ENCODE measurements around the gene CWH43.
"Not testable (repeated sequence)": the region's sequence is repeated elsewhere in the genome, so short reads cannot be mapped to it uniquely, and the experiment has no call there.

The CWH43 gene

DNA sequence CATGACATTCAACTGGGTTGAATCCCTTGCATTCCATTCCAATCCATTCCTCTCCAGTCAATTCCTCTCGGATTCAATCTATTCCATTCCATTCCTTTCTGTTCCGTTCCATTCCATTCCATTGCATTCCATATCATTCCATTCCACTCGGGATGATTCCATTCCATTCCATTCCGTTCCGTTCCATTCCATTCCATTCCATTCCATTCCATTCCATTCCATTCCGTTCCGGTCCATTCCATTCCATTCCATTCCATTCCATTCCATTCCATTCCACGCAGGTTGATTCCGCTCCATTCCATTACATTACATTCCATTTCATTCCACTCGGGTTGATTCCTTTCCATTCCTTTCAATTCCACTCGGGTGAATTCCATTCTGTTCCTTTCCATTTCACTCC lies 111.4 kb downstream of the CWH43 start:
- not testable (repeated sequence) for DNase-seq (ENCODE audit: low read depth)

DNA sequence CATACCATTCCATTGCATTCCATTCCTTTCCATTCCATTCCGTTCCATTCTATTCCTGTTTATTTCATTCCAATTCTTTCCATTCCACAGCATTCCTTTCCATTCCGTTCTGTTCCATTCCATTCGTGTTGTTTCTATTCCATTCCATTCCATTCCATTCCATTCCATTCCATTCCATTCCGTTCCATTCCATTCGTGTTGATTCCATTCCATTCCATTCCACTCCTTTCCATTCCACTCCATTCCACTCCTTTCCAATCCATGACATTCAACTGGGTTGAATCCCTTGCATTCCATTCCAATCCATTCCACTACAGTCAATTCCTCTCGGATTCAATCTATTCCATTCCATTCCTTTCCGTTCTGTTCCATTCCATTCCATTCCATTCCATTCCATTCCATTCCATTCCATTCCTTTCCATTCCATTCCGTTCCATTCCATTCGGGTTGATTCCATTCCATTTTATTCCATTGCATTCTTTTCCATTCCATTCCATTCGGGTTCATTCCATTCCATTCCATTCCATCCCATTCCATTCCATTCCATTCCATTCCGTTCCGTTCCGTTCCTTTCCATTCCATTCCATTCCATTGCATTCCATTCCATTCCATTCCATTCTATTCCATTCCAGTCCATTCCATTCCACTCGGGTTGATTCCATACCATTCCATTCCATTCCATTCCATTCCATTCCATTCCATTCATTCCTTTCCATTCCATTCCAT lies 112.1 kb downstream of the CWH43 start:
- DNase-seq (ENCODE audit: low read depth): not testable (repeated sequence)

DNA sequence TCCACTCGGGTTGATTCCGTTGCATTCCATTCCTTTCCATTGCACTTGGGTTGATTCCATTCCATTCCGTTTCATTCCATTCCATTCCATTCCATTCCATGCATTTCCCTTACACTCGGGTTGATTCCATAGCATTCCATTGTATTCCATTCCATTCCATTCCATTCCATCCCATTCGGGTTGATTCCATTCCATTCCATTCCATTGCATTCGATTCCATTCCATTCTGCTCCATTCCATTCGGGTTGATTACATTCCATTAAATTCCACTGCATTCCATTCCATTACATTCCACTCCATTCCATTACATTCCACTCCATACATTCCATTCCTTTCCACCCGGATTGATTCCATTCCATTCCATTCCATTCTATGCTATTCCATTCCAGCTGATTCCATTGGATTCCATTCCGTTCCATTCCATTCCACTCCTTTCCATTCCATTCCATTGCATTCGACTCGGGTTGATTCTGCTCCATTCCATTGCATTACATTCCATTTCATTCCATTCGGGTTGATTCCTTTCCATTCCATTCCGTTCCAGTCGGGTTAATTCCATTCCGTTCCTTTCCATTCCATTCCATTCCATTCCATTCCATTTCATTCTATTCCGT lies 113.9 kb downstream of the CWH43 start:
- DNase-seq (ENCODE audit: low read depth): not testable (repeated sequence)

DNA sequence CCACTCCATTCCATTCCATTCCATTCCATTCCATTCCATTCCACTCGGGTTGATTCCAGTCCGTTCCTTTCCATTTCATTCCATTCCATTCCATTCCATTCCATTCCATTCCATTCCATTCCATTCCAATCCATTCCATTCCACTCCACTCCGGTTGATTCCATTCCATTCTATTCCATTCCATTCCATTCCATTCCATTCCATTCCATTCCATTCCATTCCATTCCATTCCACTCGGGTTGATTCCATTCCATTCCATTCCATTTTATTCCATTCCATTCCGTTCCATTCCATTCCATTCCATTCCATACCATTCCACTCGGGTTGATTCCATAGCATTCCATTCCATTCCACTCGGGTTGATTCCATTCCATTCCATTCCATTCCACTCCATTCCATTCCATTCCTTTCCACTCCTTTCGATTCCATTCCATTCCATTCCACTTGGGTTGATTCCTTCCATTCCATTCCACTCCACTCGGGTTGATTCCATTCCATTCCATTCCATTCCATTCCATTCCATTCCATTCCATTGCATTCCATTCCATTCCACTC lies 116.3 kb downstream of the CWH43 start:
- not testable (repeated sequence) for DNase-seq (ENCODE audit: low read depth)

DNA sequence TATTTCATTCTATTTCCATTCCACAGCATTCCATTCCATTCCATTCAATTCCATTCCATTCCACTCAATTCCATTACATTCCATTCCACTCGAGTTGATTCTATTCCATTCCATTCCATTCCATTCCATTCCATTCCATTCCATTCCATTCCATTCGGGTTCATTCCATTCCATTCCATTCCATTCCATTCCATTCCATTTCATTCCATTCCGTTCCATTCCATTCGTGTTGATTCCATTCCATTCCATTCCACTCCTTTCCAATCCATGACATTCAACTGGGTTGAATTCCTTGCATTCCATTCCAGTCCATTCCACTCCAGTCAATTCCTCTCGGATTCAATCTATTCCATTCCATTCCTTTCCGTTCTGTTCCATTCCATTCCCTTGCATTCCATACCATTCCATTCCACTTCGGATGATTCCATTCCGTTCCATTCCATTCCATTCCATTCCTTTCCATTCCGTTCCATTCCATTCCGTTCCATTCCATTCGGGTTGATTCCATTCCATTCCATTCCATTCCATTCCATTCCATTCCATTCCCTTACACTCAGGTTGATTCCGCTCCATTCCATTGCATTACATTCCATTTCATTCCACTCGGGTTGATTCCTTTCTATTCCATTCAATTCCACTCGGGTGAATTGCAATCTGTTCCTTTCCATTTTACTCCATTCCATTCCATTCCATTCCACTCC lies 117.5 kb downstream of the CWH43 start:
- not testable (repeated sequence) for DNase-seq (ENCODE audit: low read depth)

DNA sequence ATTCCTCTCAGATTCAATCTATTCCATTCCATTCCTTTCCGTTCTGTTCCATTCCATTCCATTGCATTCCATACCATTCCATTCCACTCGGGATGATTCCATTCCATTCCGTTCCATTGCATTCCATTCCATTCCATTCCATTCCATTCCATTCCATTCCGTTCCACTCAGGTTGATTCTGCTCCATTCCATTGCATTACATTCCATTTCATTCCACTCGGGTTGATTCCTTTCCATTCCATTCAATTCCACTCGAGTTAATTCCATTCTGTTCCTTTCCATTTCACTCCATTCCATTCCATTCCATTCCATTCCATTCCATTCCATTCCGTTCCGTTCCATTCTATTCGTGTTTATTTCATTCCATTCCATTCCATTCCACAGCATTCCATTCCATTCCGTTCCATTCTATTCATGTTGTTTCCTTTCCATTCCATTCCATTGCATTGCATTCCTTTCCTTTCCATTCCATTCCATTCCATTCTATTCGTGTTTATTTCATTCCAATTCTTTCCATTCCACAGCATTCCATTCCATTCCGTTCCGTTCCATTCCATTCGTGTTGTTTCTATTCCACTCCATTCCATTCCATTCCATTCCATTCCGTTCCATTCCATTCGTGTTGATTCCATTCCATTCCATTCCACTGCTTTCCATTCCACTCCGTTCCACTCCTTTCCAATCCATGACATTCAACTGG lies 118.3 kb downstream of the CWH43 start:
- DNase-seq (ENCODE audit: low read depth): not testable (repeated sequence)

DNA sequence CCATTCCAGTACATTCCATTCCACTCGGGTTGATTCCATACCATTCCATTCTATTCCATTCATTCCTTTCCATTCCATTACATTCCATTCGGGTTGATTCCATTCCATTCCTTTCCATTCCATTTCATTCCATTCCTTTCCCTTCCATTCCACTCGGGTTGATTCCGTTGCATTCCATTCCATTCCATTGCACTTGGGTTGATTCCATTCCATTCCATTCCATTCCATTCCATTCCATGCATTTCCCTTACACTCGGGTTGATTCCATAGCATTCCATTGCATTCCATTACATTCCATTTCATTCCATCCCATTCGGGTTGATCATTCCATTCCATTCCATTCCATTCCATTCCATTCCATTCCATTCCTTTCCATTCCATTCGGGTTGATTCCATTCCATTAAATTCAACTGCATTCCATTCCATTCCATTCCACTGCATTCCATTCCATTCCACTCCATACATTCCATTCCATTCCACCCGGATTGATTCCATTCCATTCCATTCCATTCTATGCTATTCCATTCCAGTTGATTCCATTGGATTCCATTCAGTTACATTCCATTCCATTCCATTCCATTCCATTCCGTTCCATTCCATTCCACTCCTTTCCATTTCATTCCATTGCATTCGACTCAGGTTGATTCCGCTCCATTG lies 119.3 kb downstream of the CWH43 start:
- DNase-seq (ENCODE audit: low read depth): not testable (repeated sequence)

DNA sequence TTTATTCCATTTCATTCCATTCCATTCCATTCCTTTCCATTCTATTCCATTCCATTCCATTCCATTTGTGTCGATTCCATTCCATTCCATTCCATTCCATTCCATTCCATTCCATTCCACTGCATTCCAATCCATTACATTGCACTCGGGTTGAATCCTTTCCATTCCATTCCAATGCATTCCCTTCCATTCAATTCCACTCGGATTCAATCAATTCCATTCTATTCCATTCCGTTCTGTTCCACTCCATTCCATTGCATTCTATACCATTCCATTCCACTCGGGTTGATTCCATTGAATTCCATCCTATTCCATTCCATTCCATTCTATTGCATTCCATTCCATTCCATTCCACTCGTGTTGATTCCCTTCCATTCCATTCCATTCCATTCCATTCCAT lies 121.2 kb downstream of the CWH43 start:
- DNase-seq (ENCODE audit: low read depth): not testable (repeated sequence)

DNA sequence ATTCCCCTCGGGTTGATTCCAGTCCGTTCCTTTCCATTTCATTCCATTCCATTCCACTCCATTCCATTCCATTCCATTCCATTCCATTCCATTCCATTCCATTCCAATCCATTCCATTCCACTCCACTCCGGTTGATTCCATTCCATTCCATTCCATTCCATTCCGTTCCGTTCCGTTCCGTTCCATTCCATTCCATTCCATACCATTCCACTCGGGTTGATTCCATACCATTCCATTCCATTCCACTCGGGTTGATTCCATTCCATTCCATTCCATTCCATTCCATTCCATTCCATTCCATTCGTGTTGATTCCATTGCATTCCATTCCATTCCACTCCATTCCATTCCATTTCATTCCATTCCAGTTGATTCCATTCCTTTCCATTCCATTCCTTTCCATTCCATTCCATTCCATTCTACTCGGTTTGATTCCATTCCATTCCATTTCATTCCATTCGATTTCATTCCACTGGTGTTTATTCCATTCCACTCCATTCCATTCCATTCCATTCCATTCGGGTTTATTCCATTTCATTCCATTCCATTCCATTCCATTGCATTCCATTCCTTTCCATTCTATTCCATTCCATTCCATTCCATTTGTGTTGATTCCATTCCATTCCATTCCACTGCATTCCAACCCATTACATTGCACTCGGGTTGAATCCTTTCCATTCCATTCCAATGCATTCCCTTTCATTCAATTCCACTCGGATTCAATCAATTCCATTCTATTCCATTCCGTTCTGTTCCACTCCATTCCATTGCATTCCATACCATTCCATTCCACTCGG lies 122.3 kb downstream of the CWH43 start:
- DNase-seq (ENCODE audit: low read depth): not testable (repeated sequence)

DNA sequence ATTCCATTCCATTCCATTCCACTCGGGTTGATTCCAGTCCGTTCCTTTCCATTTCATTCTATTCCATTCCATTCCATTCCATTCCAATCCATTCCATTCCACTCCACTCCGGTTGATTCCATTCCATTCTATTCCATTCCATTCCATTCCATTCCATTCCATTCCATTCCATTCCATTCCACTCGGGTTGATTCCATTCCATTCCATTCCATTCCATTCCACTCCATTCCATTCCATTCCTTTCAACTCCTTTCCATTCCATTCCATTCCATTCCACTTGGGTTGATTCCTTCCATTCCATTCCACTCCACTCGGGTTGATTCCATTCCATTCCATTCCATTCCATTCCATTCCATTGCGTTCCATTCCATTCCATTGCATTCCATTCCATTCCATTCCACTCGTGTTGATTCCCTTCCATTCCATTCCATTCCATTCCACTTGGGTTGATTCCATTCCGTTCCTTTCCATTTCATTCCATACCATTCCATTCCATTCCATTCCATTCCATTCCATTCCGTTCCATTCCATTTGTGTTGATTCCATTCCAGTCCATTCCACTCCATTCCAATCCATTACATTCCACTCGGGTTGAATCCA lies 123.6 kb downstream of the CWH43 start:
- not testable (repeated sequence) for DNase-seq (ENCODE audit: low read depth)

DNA sequence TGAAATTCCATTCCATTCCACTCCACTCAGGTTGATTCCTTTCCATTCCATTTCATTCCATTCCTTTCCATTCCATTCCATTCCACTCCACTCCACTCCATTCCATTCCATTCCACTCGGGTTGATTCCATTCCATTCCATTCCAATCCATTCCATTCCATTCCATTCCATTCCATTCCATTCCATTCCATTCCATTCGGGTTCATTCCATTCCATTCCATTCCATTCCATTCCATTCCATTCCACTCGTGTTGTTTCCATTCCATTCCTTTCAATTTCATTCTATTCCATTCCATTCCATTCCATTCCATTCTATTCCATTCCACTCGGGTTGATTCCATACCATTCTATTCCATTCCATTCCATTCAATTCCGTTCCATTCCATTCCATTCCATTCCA lies 124.5 kb downstream of the CWH43 start:
- DNase-seq (ENCODE audit: low read depth): not testable (repeated sequence)
